Activated CD8-positive, alpha-beta memory T cell treated with anti-CD3 and anti-CD28 coated beads, Interleukin-2, amount 50 U/mL, for 1 hour (primary cell): Measurements from ENCODE around the gene MCU.
"Not testable (repeated sequence)": the region's sequence is repeated elsewhere in the genome, so short reads cannot be mapped to it uniquely, and the experiment has no call there.

Source experiments
- DNase-seq: peaks from one replicate; pipeline ENCODE4 v3.0.0-alpha.2; 2020; ENCODE audit errors: extremely low read depth

The MCU gene

DNA sequence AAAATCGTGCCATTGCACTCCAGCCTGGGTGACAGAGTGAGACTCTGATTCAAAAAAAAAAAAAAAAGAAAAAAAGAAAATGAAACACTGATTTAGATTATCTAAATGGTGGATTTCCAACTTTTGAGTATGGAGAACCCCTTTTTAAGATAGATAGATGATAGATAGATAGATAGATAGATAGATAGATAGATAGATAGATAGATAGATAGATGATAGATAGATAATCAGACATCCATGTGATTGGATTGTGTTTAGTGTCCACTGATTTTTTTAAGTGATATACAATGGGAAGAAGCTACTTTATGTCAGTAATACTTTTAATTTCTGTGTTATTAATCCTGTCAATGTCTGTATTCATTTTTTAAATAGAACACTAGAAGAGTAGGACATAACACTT is 207.6 kb downstream of the MCU start:
- DNase-seq, result no peak

DNA sequence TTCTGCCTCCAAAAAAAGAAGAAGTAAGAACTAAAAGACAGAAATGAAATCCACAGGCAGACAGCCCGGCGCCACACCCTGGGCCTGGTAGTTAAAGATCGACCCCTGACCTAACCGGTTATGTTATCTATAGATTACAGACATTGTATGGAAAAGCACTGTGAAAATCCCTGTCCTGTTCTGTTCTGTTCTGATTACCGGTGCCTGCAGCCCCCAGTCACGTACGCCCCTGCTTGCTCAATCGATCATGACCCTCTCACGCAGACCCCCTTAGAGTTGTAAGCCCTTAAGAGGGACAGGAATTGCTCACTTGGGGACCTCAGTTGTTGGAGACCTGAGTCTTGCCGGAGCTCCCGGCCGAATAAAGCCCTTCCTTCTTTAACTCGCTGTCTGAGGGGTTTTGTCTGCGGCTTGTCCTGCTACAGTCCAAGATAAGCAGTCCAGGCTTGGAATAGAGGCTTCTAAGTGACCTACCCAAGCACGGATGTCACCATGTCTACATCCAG is 212.1 kb downstream of the MCU start:
- not testable (repeated sequence) for DNase-seq

- DNase-seq, result no peak
Observed at GRCh38 chr10:72904806-72905205, 212.9 kb downstream of the MCU start.

DNA sequence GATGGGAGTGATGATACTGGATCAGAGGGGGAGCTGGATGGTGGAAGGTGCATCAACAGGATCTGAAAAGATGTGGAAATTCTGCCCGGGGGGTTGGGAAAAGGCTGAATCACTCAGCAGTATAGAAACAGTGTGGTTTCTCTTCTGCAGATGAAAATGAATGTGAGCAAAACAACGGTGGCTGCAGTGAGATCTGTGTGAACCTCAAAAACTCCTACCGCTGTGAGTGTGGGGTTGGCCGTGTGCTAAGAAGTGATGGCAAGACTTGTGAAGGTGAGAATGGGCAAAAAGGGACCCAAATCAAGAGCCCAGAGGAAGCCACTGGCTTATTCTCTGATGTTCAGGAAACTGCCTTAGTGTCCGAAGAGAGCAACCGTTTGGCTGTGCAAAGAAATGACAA is 214.5 kb downstream of the MCU start:
- DNase-seq, result no peak

- no peak for DNase-seq
Observed at GRCh38 chr10:72910705-72911104, 218.8 kb downstream of the MCU start.

DNA sequence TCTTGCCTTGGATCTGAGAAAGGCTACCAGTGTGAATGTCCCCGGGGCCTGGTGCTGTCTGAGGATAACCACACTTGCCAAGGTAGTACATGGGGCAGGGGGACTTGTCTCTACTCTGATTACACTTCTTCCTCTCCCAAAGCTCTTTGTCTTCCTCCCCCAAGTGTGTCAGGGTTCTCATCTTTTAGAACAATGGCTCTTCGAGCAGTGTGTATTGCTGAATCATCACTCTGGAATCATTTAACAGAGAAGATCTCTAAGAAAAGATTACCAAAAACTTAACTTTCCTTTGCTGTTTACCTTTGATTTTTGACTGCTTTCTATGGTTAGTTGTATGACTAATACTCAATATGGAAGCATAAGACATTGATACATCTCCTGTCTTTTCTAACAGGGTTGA is 219.8 kb downstream of the MCU start:
- DNase-seq, result no peak

GRCh38 chr10:72912736-72913135 is 220.8 kb downstream of the MCU start:
- DNase-seq, result no peak

DNA sequence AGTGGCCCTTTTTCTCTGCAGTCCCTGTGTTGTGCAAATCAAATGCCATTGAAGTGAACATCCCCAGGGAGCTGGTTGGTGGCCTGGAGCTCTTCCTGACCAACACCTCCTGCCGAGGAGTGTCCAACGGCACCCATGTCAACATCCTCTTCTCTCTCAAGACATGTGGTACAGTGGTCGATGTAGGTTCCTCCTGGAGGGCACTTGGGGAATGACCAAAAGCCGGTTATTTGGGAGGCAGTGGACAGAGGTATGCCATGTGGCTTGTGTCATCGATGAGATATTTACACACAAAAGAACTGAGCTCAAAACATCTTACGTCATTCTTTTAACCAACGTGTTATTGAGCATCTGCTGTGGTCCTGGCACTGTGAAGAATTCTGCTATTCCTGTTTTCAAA is 221.3 kb downstream of the MCU start:
- DNase-seq, result no peak

DNA sequence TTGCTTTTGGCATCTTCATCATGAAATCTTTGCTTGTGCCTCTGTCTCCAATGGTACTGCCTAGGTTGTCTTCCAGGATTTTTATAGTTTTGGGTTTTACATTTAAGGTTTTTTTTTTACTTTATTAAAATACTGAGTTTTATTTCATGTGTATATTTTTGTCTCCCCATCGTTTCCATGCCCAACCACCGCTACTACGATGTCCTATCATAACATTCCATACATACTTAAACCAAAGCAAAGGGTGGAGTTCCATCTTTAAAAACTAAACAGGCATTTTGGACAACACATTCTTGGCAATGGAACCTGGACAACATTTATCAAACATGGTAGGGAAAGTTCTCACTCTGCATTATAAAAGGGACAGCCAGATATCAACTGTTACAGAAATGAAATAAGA is 225.3 kb downstream of the MCU start:
- not testable (repeated sequence) for DNase-seq

GRCh38 chr10:72917803-72918332 is 225.9 kb downstream of the MCU start:
- not testable (repeated sequence) for DNase-seq

DNA sequence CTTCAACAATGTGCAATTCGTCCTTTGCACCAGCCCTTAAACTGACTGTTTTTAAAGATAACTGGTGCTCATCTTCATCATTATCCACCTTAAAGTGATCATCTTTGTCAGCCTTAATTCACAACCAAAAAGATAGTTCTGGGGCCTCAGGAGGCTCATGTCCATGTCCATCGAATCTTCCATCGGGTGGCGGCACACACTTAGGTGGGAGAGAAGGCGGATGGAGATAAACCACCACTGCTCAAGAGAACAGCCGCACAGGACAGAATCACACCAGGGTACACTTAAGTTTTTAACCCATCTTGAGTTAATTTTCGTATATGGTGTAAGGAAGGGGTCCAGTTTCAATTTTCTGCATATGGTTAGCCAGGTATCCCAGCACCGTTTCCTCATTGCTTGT is 226.4 kb downstream of the MCU start:
- no peak for DNase-seq

DNA sequence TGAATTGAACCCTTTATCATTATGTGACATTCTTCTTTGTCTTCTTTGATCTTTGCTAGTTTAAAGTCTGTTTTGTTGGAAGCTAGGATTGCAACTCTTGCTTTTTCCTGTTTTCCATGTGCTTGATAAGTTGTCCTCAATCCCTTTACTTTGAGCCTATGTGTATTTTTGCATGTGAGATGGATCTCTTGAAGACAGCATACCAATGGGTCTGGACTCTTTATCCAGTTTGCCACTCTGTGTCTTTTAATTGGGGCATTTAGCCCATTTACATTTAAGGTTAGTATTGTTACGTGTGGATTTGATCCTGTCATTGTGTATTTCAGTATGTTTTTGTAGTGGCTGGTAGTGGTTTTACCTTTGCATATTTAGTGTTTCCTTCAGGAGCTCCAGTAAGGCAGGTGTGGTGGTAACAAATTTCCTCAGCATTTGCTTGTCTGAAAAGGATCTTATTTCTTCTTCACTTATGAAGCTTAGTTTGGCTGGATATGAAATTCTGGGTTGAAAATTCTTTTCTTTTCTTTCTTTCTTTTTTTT is 229.3 kb downstream of the MCU start:
- DNase-seq, result not testable (repeated sequence)

- no peak for DNase-seq
Observed at GRCh38 chr10:72924351-72924750, 232.4 kb downstream of the MCU start.

DNA sequence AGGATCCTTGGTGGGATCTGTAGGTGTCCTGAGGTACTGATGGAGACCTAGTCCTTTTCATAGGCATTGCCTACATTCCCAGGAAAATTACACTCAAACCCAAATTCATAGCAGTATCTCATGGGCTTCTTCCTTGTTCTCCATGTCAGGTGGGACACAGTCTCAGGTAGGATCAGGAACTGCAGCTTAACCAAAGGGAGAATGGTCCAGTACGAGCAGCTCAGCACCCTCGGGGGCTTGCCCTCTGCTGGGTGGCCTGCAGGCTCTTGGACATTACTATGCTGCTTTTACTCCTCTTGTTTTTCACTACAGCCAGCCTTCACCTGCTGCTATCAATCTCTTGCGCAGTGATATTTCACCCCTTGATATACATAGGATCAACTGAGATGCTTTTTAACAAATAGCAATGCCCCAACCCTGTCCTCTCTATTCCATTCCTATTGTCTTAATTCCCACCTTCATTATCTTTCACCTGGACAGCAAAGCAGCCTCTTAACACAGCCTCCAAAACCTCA is 234.1 kb downstream of the MCU start:
- DNase-seq, result no peak

DNA sequence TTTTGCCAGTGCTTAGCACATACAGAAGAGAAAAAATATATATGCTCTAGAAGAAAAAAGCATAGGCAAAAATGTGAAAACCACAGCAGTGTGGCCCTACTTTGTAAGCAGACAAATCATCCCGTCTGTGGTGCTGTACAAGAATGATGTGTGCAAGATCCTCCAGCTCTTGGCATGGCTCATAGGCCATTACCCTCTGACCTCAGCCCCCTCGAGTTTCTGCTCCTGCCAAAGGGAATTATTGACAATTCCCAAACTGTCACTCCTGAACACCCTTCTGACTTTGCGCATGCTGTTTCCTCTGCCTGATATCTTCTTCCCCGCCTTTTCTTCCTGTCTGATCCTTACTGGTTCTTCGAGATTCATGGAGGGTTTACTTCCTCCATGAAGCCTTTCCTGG is 235.5 kb downstream of the MCU start:
- DNase-seq, result no peak

- DNase-seq, result no peak
Observed at GRCh38 chr10:72928798-72929197, 236.9 kb downstream of the MCU start.

DNA sequence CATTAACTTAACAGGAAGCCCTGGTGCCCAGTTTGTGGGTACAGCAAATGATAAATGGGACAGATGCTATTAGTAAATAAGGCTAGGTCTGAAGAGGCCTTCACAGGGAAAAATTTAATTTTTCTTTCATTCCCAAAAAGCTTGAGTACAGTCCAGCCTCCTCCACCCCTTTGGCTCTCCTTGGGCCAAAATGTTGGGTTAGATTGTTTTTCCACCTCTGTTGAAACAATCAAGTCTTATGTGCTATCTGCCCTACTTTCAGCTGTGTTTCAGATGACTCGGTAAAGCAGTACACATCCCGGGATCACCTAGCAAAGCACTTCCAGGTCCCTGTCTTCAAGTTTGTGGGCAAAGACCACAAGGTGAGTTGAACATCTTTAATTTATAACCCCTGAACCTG is 238.3 kb downstream of the MCU start:
- DNase-seq, result no peak

DNA sequence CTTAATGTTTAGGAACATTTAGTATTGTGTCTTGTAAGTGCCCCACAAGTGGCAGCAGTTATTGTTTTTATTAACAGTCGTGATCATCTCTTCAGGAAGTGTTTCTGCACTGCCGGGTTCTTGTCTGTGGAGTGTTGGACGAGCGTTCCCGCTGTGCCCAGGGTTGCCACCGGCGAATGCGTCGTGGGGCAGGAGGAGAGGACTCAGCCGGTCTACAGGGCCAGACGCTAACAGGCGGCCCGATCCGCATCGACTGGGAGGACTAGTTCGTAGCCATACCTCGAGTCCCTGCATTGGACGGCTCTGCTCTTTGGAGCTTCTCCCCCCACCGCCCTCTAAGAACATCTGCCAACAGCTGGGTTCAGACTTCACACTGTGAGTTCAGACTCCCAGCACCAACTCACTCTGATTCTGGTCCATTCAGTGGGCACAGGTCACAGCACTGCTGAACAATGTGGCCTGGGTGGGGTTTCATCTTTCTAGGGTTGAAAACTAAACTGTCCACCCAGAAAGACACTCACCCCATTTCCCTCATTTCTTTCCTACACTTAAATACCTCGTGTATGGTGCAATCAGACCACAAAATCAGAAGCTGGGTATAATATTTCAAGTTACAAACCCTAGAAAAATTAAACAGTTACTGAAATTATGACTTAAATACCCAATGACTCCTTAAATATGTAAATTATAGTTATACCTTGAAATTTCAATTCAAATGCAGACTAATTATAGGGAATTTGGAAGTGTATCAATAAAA is 240.5 kb downstream of the MCU start:
- no peak for DNase-seq

- DNase-seq, result no peak
Observed at GRCh38 chr10:72935361-72935760, 243.4 kb downstream of the MCU start.
